Measurements from ENCODE around the gene CD28.

The CD28 gene

DNA sequence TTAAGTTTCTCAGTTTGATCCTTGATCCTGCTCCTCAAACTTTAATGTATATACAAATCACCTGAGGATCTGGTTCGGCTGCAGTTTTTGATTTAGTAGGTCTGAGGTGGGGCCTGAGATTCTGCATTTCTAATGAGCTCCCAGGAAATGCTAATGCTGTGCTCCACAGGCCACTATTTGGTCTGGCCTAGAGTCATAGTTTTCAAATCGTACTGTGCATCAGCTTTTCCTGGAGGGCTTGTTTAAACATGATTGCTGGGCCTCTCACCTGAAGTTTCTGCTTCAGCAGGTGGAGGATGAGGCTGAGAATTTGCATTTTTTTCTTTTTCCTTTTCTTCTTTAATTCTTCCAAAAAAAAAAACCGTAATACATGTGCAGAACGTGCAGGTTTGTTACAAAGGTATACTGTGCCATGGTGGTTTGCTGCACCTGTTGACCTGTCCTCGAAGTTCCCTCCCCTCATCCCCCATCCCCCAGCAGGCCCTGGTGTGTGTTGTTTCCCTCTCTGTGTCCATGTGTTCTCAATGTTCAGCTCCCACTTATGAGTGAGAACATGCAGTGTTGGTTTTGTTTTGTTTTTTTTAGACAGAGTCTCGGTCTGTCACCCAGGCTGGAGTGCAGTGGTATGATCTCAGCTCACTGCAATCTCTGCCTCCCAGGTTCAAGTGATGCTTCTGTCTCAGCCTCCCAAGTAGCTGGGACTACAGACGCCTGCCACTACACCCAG is 42.2 kb upstream of the CD28 start:
- no peak for TF ChIP-seq CTCF (IDR thresholded peaks at IDR 0.05; ENCODE audit: insufficient read depth, low read depth, low read length, missing control alignments)
- no peak overlapping the region for H3K4me3 ChIP-seq (ENCODE audit: low read depth, low read length)
- no peak for DNase-seq (ENCODE audit: low read depth)

GRCh38 chr2:203667838-203668237 is 38.6 kb upstream of the CD28 start:
- no peak for TF ChIP-seq CTCF (IDR thresholded peaks at IDR 0.05; ENCODE audit: insufficient read depth, low read depth, low read length, missing control alignments)
- H3K4me3 ChIP-seq (ENCODE audit: low read depth, low read length): no peak overlapping the region
- DNase-seq (ENCODE audit: low read depth): no peak

DNA sequence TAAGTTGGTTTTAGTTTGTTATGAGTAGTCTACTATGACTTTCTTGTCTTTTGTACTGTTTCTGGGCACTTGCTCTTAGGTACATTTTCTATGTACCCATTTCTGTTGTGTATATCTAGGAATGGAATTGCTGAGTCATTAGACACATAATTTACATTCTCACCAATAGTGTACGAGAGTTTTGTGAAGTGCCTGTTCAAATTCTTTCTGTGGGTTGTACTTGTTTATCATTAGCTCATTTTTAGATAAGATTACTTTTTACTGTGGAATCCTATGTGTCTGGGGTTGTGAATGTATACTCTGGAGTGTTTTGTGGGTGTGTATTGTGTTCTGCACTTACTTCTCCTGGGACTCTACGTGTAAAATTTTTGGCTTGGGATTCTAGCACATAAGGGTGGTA is 36.6 kb upstream of the CD28 start:
- DNase-seq (ENCODE audit: low read depth): no peak
- no peak for TF ChIP-seq CTCF (IDR thresholded peaks at IDR 0.05; ENCODE audit: insufficient read depth, low read depth, low read length, missing control alignments)
- no peak overlapping the region for H3K4me3 ChIP-seq (ENCODE audit: low read depth, low read length)

GRCh38 chr2:203670939-203671338 is 35.5 kb upstream of the CD28 start:
- no peak overlapping the region for H3K4me3 ChIP-seq (ENCODE audit: low read depth, low read length)
- no peak for TF ChIP-seq CTCF (IDR thresholded peaks at IDR 0.05; ENCODE audit: insufficient read depth, low read depth, low read length, missing control alignments)
- DNase-seq (ENCODE audit: low read depth): no peak

DNA sequence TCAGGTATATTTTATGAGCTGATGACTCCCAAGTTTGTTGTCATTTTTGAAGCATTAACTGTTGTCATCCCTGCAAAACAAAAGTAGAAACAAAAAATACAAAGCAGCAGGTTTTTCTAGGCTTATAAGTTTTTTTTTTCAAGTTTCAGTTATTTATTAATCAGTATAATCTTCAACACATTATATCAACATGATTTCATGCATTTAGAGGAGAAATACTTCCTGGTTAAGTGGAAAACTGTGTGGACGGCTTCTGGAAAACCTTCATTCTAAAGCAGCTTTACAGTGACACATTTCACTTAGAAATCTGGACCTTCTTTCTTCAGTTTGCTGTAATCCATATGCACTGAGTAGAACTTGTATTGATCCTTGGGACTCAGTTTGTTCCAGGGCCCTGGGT is 34.6 kb upstream of the CD28 start:
- TF ChIP-seq CTCF (IDR thresholded peaks at IDR 0.05; ENCODE audit: insufficient read depth, low read depth, low read length, missing control alignments): no peak
- H3K4me3 ChIP-seq (ENCODE audit: low read depth, low read length): no peak overlapping the region
- DNase-seq (ENCODE audit: low read depth): no peak

DNA sequence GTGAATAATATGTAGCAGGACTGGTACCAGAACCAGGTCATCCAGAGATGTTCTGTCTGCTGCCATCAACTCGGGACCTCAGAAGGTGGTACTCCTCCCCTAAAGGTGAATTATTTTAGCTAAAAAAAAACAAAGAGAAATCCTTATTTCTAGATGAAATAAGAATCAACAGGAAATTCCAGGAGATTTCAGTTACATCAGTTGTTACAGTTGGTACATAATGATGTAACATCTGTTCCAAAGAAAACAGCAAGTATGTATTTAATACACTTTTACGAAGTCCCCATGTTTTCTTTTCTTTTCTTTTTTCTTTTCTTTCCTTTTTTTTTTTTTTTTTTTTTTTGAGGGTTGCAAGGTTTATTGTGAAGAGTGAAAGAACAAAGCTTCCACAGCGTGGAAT is 33.6 kb upstream of the CD28 start:
- H3K4me3 ChIP-seq (ENCODE audit: low read depth, low read length): no peak overlapping the region
- TF ChIP-seq CTCF (IDR thresholded peaks at IDR 0.05; ENCODE audit: insufficient read depth, low read depth, low read length, missing control alignments): no peak
- DNase-seq (ENCODE audit: low read depth): no peak

DNA sequence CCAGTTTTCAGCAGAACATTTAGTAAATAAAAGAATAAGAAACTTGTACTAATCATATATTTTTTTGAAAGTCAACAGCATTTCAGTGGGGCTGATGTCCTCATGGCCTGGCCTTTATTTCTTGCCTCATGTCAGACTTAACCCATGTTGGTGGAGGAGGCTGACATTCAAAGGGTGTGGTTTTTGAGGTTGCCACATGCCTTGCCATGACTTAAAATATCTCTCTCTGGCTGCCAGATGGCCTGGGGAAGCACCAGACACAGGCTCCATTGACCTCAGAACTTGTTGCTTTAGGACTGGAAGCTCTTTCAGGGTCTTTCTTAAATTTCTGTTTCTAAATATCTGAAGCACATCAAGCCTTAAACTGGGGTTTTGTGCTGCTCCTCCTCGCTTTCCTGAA is 32.5 kb upstream of the CD28 start:
- peak; percentile 90 for DNase-seq (ENCODE audit: low read depth)
- TF ChIP-seq CTCF (IDR thresholded peaks at IDR 0.05; ENCODE audit: insufficient read depth, low read depth, low read length, missing control alignments): no peak
- no peak overlapping the region for H3K4me3 ChIP-seq (ENCODE audit: low read depth, low read length)
